Frontal cortex (tissue), 4 donors: ENCODE measurements around the gene UQCRC1. TPM values are rescaled to one million over a fixed set of nuclear protein-coding genes. Genes with fewer than 3 reads are reported as not detected.

ENCODE experiments used
- DNase-seq, 2 donors: peaks; one replicate each; pipeline ENCODE4 v3.0.0; 2012; ENCODE audit warnings: low spot score in 2 of 2
- FAIRE-seq: peaks from 2 replicates; lab custom pipeline; 2012; peaks lifted over from hg19 to GRCh38; lab: Jason Lieb, UNC
- total RNA-seq: library from RNA; depleted of rRNA; stranded (reverse); fragments of >200 nt; gene quantifications from one replicate; pipeline ENCODE4 v1.2.3, GENCODE V29; 2014
- donor health status: control.
- donor health status: control.
- donor health status: control.

Gene UQCRC1
- total RNA-seq, 1 donor from 2014 or later: 149 TPM

GRCh38 chr3:48581621-48582481 lies 27.6 kb downstream of the UQCRC1 start:
- FAIRE-seq: no peak

GRCh38 chr3:48576647-48577046 lies 32.8 kb downstream of the UQCRC1 start:
- no peak for DNase-seq
- no peak for FAIRE-seq

More at GRCh38 chr3:48581621-48582481, 27.6 kb downstream of the UQCRC1 start:
- DNase-seq: no peak

GRCh38 chr3:48575366-48575765 lies 34.1 kb downstream of the UQCRC1 start:
- FAIRE-seq (no peak), DNase-seq (no peak)

- FAIRE-seq (no peak), DNase-seq (no peak)
Measured at GRCh38 chr3:48573973-48574585, 35.4 kb downstream of the UQCRC1 start.

GRCh38 chr3:48572517-48572916 lies 36.9 kb downstream of the UQCRC1 start:
- no peak for DNase-seq
- FAIRE-seq: no peak

- no peak for FAIRE-seq
Measured at GRCh38 chr3:48571938-48572337, 37.5 kb downstream of the UQCRC1 start.

GRCh38 chr3:48569808-48570450 lies 39.5 kb downstream of the UQCRC1 start:
- DNase-seq: no peak
- FAIRE-seq: no peak

More at GRCh38 chr3:48571938-48572337, 37.5 kb downstream of the UQCRC1 start:
- no peak for DNase-seq

GRCh38 chr3:48569400-48569799 lies 40.0 kb downstream of the UQCRC1 start:
- FAIRE-seq: no peak
- no peak for DNase-seq

GRCh38 chr3:48568476-48568875 lies 41.0 kb downstream of the UQCRC1 start:
- no peak for DNase-seq
- FAIRE-seq: no peak

GRCh38 chr3:48567500-48567899 lies 41.9 kb downstream of the UQCRC1 start:
- DNase-seq (no peak), FAIRE-seq (no peak)

- FAIRE-seq (no peak), DNase-seq (no peak)
Measured at GRCh38 chr3:48567090-48567489, 42.4 kb downstream of the UQCRC1 start.

- DNase-seq: no peak
- no peak for FAIRE-seq
Measured at GRCh38 chr3:48566401-48566760, 43.1 kb downstream of the UQCRC1 start.

GRCh38 chr3:48565591-48566400 lies 43.6 kb downstream of the UQCRC1 start:
- no peak for FAIRE-seq
- peak in 1 of 2 donors; percentile 70 for DNase-seq

- FAIRE-seq: no peak
- DNase-seq: no peak
Measured at GRCh38 chr3:48565186-48565585, 44.3 kb downstream of the UQCRC1 start.

GRCh38 chr3:48564667-48565066 lies 44.8 kb downstream of the UQCRC1 start:
- DNase-seq: no peak
- no peak for FAIRE-seq

- DNase-seq: peak; percentile 64 to 82
- no peak for FAIRE-seq
Measured at GRCh38 chr3:48564022-48564421, 45.4 kb downstream of the UQCRC1 start.

GRCh38 chr3:48563382-48563918 lies 46.0 kb downstream of the UQCRC1 start, which contains the start of gene UCN2:
Gene UCN2 (minus strand): TSS chr3:48563781. CDS start chr3:48563124, 657 bp downstream.
- peak in 1 of 2 donors; percentile 21 for DNase-seq

GRCh38 chr3:48562367-48563095 lies 46.9 kb downstream of the UQCRC1 start:
- FAIRE-seq: no peak
- DNase-seq: peak in 1 of 2 donors; percentile 6

More at GRCh38 chr3:48563382-48563918, 46.0 kb downstream of the UQCRC1 start, which contains the start of gene UCN2:
- no peak for FAIRE-seq
